Esophagus muscularis mucosa (tissue), 4 donors: ENCODE data around the gene WNK1. TPM values are rescaled to one million over a fixed set of nuclear protein-coding genes. Genes with fewer than 3 reads are reported as not detected.

ENCODE experiments used
- DNase-seq: peaks from one replicate; pipeline ENCODE4 v3.0.0-alpha.2; 2017; ENCODE audit errors: extremely low spot score
- H3K27ac ChIP-seq, 4 donors: fragments of 200-600 bp; sonication (generic); replicated peaks in 1 of 4; 1 replicate in 3 of 4; 2 replicates in 1 of 4; pipeline ENCODE4 v1.5.1; 2016 to 2019; ENCODE audit warnings: mild to moderate bottlenecking in 1 of 4
- H3K27me3 ChIP-seq, 4 donors: fragments of 200-600 bp; sonication (generic); one replicate each; pipeline versions ENCODE4 v1.5.1 to v1.6.0; 2016 to 2019
- H3K36me3 ChIP-seq, 4 donors: fragments of 200-600 bp; sonication (generic); one replicate each; pipeline ENCODE4 v1.5.1; 2016 to 2019
- H3K4me1 ChIP-seq, 4 donors: fragments of 200-600 bp; sonication (generic); one replicate each; pipeline ENCODE4 v1.5.1; 2016 to 2019
- H3K4me3 ChIP-seq, 4 donors: fragments of 200-600 bp; sonication (generic); 1 replicate in 2 of 4; 2 replicates in 2 of 4; pipeline ENCODE4 v1.5.1; 2016 to 2019; ENCODE audit warnings: mild to moderate bottlenecking in 4 of 4, moderate library complexity in 1 of 4
- H3K9me3 ChIP-seq, 4 donors: fragments of 200-600 bp; sonication (generic); 1 replicate in 3 of 4; 2 replicates in 1 of 4; pipeline ENCODE4 v1.5.1; 2016 to 2019
- EP300 ChIP-seq: sonication (generic); formaldehyde crosslinking; IDR thresholded peaks from one replicate; pipeline ENCODE4 v1.6.1; 2017; ENCODE audit warnings: antibody characterized with exemption
- POLR2A ChIP-seq: fragments of 450-650 bp; IDR thresholded peaks from one replicate; pipeline ENCODE4 v1.6.1; 2017; ENCODE audit warnings: antibody characterized with exemption, moderate library complexity, mild to moderate bottlenecking, low read depth
- POLR2AphosphoS5 ChIP-seq, 2 donors: sonication (generic); formaldehyde crosslinking; IDR thresholded peaks; one replicate each; pipeline ENCODE4 v1.6.1; 2017; ENCODE audit warnings: antibody characterized with exemption in 2 of 2
- WGBS: methylation state at CpG from one replicate; pipeline ENCODE4 v1.1.5; 2018; 5-methylcytosine and 5-hydroxymethylcytosine counted together
- intact Hi-C: fragments of 100-400 bp; cut with DNase I; formaldehyde crosslinking; loops from one replicate; pipeline ENCODE4 v1.15.1; 2023
- total RNA-seq, 4 donors: library from RNA; depleted of rRNA; stranded (reverse); fragments of >200 nt; gene quantifications; one replicate each; pipeline versions ENCODE4 v1.1.0 to v1.2.1, GENCODE V29; 2016
- TF ChIP-seq, protein P1 (sequence below), 3 experiments: fragments of 200-600 bp in 2 of 3; fragments of 450-650 bp in 1 of 3; sonication (generic) in 2 of 3; IDR thresholded peaks; one replicate each; pipeline ENCODE4 v1.5.1; 2017 to 2019; ENCODE audit warnings: antibody characterized with exemption in 3 of 3, mild to moderate bottlenecking in 2 of 3, moderate library complexity in 1 of 3

WNK1 gene
- total RNA-seq, 4 donors from 2014 or later: 137 to 250 (median 158) TPM

DNA sequence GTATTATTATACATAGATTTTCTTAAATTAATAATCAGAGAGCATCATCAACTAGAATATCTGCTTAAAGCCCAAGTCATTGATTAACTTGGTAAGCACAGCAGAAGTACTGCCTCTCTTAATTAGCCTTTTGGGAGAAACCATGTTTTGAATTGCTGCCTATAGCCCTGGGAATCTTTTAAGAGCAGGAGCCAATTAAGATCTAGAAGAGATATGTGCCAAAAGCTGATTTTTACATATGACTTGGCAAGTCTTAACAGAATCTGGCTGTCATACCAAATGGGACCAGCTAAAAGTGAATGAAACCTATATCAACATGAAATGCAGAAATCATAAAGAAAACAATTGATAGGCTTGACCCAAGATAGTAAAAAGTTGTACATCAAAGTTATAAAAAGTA is 23.2 kb upstream of the WNK1 start:
- DNase-seq: no peak
- Histone ChIP-seq H3K9me3 (no peaks in the 10 kb centered on the region), H3K36me3 (no peaks in the 10 kb centered on the region), H3K4me1 (peaks cover 0 to 7% (median 0%) of the 10 kb centered on the region in 4 donors), H3K27ac (no peak overlapping the region), H3K4me3 (no peak overlapping the region), H3K27me3 (no peaks in the 10 kb centered on the region)
- no peak for TF ChIP-seq POLR2AphosphoS5 (IDR thresholded peaks at IDR 0.05)
- TF ChIP-seq, protein P1, sequence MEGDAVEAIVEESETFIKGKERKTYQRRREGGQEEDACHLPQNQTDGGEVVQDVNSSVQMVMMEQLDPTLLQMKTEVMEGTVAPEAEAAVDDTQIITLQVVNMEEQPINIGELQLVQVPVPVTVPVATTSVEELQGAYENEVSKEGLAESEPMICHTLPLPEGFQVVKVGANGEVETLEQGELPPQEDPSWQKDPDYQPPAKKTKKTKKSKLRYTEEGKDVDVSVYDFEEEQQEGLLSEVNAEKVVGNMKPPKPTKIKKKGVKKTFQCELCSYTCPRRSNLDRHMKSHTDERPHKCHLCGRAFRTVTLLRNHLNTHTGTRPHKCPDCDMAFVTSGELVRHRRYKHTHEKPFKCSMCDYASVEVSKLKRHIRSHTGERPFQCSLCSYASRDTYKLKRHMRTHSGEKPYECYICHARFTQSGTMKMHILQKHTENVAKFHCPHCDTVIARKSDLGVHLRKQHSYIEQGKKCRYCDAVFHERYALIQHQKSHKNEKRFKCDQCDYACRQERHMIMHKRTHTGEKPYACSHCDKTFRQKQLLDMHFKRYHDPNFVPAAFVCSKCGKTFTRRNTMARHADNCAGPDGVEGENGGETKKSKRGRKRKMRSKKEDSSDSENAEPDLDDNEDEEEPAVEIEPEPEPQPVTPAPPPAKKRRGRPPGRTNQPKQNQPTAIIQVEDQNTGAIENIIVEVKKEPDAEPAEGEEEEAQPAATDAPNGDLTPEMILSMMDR (IDR thresholded peaks at IDR 0.05): no peak
- no peak for TF ChIP-seq EP300
- intact Hi-C loops: no loop called here

DNA sequence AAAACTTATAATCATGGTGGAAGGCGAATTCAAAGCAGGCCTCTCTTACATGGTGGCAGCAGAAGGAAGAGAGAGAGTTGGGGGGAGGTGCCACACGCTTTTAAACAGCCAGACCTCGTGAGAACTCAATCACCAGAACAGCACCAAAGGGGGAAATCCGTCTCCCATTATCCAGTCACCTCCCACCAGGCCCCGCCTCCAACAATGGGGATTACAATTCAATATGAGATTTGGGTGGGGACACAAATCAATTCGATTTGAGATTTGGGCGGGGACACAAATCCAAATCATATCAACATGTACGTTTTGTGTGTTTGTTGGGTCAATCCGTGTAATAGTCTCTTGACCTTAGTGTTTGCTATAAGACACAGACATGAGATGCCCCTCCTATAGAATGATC is 21.8 kb upstream of the WNK1 start:
- H3K27me3 ChIP-seq: no peaks in the 10 kb centered on the region
- no peak overlapping the region for H3K27ac ChIP-seq
- intact Hi-C loops: no loop called here
- no peak overlapping the region for H3K4me3 ChIP-seq
- TF ChIP-seq, protein P1 (IDR thresholded peaks at IDR 0.05): no peak
- TF ChIP-seq POLR2AphosphoS5 (IDR thresholded peaks at IDR 0.05): no peak
- H3K9me3 ChIP-seq: no peaks in the 10 kb centered on the region
- DNase-seq: no peak
- H3K36me3 ChIP-seq: no peaks in the 10 kb centered on the region
- H3K4me1 ChIP-seq: peaks cover 0 to 7% (median 0%) of the 10 kb centered on the region in 4 donors
- 88% methylated on average over 9 of the region's 9 CpGs for WGBS

DNA sequence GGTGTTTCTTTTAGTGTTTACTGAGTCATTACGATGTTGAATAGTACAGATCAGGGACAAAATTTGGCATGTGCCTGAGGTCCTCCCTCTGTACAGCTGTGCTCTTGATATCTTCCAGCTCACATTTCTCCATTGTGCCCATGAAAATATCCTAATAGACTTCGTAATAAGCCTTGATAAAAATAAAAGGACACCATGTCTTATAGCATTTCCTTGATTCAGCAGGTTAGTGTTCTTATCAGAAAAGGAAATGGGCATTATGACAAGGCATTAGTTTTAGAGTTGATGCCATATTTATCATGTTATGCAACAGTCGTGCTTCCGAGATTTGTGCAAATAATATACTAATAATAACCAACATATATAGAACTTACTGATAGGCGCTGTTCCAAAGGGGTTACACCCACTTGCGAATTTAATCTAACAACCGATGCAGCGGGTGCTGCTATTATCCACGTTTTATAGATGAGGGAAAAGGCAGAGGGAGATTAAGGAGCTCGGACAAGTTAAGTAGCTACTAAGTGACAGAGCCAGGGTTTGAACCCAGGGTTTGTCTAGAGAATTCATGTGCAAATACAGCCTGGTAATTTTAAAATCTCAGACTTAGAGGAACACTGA is 15.1 kb upstream of the WNK1 start:
- intact Hi-C loops: no loop called here
- no peak for TF ChIP-seq EP300
- TF ChIP-seq, protein P1 (IDR thresholded peaks at IDR 0.05): no peak
- TF ChIP-seq POLR2AphosphoS5 (IDR thresholded peaks at IDR 0.05): no peak
- TF ChIP-seq POLR2A: no peak
- no peaks in the 10 kb centered on the region for H3K27me3 ChIP-seq
- peaks cover 0 to 6% (median 0%) of the 10 kb centered on the region in 4 donors for H3K4me1 ChIP-seq
- H3K9me3 ChIP-seq: no peaks in the 10 kb centered on the region
- no peak overlapping the region for H3K4me3 ChIP-seq
- H3K27ac ChIP-seq: peak overlapping the region; percentile 5 to 51 (median 18)
- DNase-seq: no peak
- 73% methylated on average over 10 of the region's 10 CpGs for WGBS
- H3K36me3 ChIP-seq: no peaks in the 10 kb centered on the region

DNA sequence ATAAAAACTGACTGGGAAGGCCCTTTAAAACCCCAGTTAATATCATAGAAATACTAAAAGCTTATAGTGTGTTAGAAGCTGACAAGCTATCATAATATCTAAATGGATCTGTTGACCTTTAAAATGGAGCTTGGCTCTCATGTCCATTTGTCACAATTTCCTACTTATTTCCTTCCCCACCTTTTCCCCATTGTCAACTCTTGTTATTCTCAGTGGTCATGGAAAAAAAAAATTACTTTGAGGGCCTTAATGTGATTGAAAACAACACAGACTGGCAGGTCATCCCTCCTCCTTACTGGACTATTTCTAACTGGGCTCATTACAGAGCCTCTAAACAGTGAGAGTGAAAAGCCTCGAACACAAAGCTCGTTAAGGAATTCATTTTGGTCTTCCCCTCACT is 13.7 kb upstream of the WNK1 start:
- no peaks in the 10 kb centered on the region for H3K9me3 ChIP-seq
- intact Hi-C loops: no loop called here
- no peak for DNase-seq
- H3K27ac ChIP-seq: peak overlapping the region in 3 of 4 donors; percentile 3 to 51 (median 47)
- peaks cover 0 to 6% (median 0%) of the 10 kb centered on the region in 4 donors for H3K4me1 ChIP-seq
- WGBS: 82% methylated on average over 2 of the region's 2 CpGs
- TF ChIP-seq EP300: no peak
- TF ChIP-seq, protein P1 (IDR thresholded peaks at IDR 0.05): no peak
- no peak for TF ChIP-seq POLR2AphosphoS5 (IDR thresholded peaks at IDR 0.05)
- no peak for TF ChIP-seq POLR2A
- no peak overlapping the region for H3K4me3 ChIP-seq
- H3K36me3 ChIP-seq: no peaks in the 10 kb centered on the region
- H3K27me3 ChIP-seq: no peaks in the 10 kb centered on the region

DNA sequence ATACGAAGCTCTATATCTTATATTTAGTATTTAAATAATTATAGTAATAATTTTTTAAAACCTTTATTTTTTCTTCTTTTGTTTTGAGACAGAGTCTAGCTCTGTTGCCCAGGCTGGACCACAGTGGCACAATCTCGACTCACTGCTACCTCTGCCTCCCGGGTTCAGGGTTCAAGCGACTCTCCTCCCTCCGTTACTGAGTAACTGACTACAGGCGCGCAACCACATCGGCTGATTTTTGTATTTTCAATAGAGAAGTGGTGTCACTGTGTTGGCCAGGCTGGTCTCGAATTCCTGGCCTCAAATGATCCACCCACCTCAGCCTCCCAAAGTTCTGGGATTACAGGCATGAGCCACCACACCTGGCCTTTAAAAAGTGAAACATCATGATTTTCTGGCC is 13.0 kb upstream of the WNK1 start:
- TF ChIP-seq POLR2A: no peak
- no peak for TF ChIP-seq POLR2AphosphoS5 (IDR thresholded peaks at IDR 0.05)
- TF ChIP-seq EP300: no peak
- TF ChIP-seq, protein P1 (IDR thresholded peaks at IDR 0.05): no peak
- Histone ChIP-seq H3K36me3 (no peaks in the 10 kb centered on the region), H3K4me3 (no peak overlapping the region), H3K27ac (peak overlapping the region in 3 of 4 donors; percentile 3 to 49 (median 28)), H3K4me1 (peaks cover 0 to 6% (median 0%) of the 10 kb centered on the region in 4 donors), H3K27me3 (no peaks in the 10 kb centered on the region), H3K9me3 (no peaks in the 10 kb centered on the region)
- DNase-seq: no peak
- intact Hi-C loops: no loop called here
- 95% methylated on average over 9 of the region's 9 CpGs for WGBS
